Nephron (organoid): Measurements from ENCODE around the gene MAML2.

ENCODE experiments used
- H3K27ac Mint-ChIP-seq, 3 experiments: 2 replicates each; pipeline ENCODE4 v1.8.0; 2020; ENCODE audit warnings: mixed read lengths in 3 of 3, mild to moderate bottlenecking in 2 of 3, moderate library complexity in 1 of 3
- H3K27me3 Mint-ChIP-seq: 2 replicates; pipeline ENCODE4 v1.8.0; 2021; ENCODE audit warnings: low read depth, mild to moderate bottlenecking, moderate library complexity, mixed read lengths
- H3K36me3 Mint-ChIP-seq: 2 replicates; pipeline ENCODE4 v1.8.0; 2020; ENCODE audit warnings: low read depth, mixed read lengths
- H3K4me1 Mint-ChIP-seq: 2 replicates; pipeline ENCODE4 v1.8.0; 2020; ENCODE audit warnings: mixed read lengths
- H3K4me3 Mint-ChIP-seq, 3 experiments: 2 replicates each; pipeline ENCODE4 v1.8.0; 2020; ENCODE audit warnings: mild to moderate bottlenecking in 3 of 3, mixed read lengths in 3 of 3, moderate library complexity in 2 of 3
- H3K9me3 Mint-ChIP-seq: 2 replicates; pipeline ENCODE4 v1.8.0; 2020; ENCODE audit warnings: mixed read lengths
- CTCF ChIP-seq, 3 experiments: fragments of 200-600 bp; sonication (generic); IDR thresholded peaks; one replicate each; pipeline ENCODE4 v1.5.0; 2021; ENCODE audit warnings: antibody characterized with exemption in 3 of 3; ENCODE audit not compliant: unreplicated experiment in 3 of 3

The MAML2 gene

GRCh38 chr11:96090711-96091110 lies 252.3 kb downstream of the MAML2 start:
- Mint-ChIP-seq H3K4me1 (peaks cover 14% of the 10 kb centered on the region), H3K27me3 (no peaks in the 10 kb centered on the region), H3K9me3 (no peaks in the 10 kb centered on the region), H3K36me3 (peaks cover 26% of the 10 kb centered on the region), H3K27ac (peak overlapping the region in 2 of 3 experiments; percentile 7 to 63), H3K4me3 (no peak overlapping the region)
- TF ChIP-seq CTCF (IDR thresholded peaks at IDR 0.05; ENCODE audit: unreplicated experiment in 3 of 3): no peak

- peaks cover 26% of the 10 kb centered on the region for H3K36me3 Mint-ChIP-seq
- H3K4me3 Mint-ChIP-seq: no peak overlapping the region
- H3K27me3 Mint-ChIP-seq: no peaks in the 10 kb centered on the region
- no peak overlapping the region for H3K27ac Mint-ChIP-seq
- no peak for TF ChIP-seq CTCF (IDR thresholded peaks at IDR 0.05; ENCODE audit: unreplicated experiment in 3 of 3)
- no peaks in the 10 kb centered on the region for H3K9me3 Mint-ChIP-seq
- H3K4me1 Mint-ChIP-seq: peaks cover 14% of the 10 kb centered on the region
Observed at GRCh38 chr11:96088914-96089313, 254.1 kb downstream of the MAML2 start.

- Mint-ChIP-seq H3K9me3 (no peaks in the 10 kb centered on the region), H3K4me1 (peaks cover 10% of the 10 kb centered on the region), H3K4me3 (no peak overlapping the region), H3K27me3 (no peaks in the 10 kb centered on the region), H3K36me3 (peaks cover 9% of the 10 kb centered on the region), H3K27ac (no peak overlapping the region)
- no peak for TF ChIP-seq CTCF (IDR thresholded peaks at IDR 0.05; ENCODE audit: unreplicated experiment in 3 of 3)
Observed at GRCh38 chr11:96086111-96086510, 256.9 kb downstream of the MAML2 start.

GRCh38 chr11:96085319-96085930 lies 257.6 kb downstream of the MAML2 start:
- Mint-ChIP-seq H3K4me1 (peaks cover 5% of the 10 kb centered on the region), H3K27me3 (no peaks in the 10 kb centered on the region), H3K4me3 (no peak overlapping the region), H3K9me3 (no peaks in the 10 kb centered on the region), H3K27ac (no peak overlapping the region), H3K36me3 (peaks cover 5% of the 10 kb centered on the region)
- no peak for TF ChIP-seq CTCF (IDR thresholded peaks at IDR 0.05; ENCODE audit: unreplicated experiment in 3 of 3)

GRCh38 chr11:96084610-96085318 lies 258.2 kb downstream of the MAML2 start:
- Mint-ChIP-seq H3K9me3 (no peaks in the 10 kb centered on the region), H3K27ac (no peak overlapping the region), H3K4me1 (no peaks in the 10 kb centered on the region), H3K27me3 (no peaks in the 10 kb centered on the region), H3K4me3 (no peak overlapping the region), H3K36me3 (peaks cover 5% of the 10 kb centered on the region)
- no peak for TF ChIP-seq CTCF (IDR thresholded peaks at IDR 0.05; ENCODE audit: unreplicated experiment in 3 of 3)

GRCh38 chr11:96082936-96083335 lies 260.1 kb downstream of the MAML2 start:
- Mint-ChIP-seq H3K4me3 (no peak overlapping the region), H3K27me3 (no peaks in the 10 kb centered on the region), H3K36me3 (no peaks in the 10 kb centered on the region), H3K27ac (no peak overlapping the region), H3K4me1 (peaks cover 2% of the 10 kb centered on the region), H3K9me3 (no peaks in the 10 kb centered on the region)
- no peak for TF ChIP-seq CTCF (IDR thresholded peaks at IDR 0.05; ENCODE audit: unreplicated experiment in 3 of 3)
